K562 (cell line): ENCODE data around the gene COX4I2. TPM values are rescaled to one million over a fixed set of nuclear protein-coding genes. Genes with fewer than 3 reads are reported as not detected.

ENCODE experiments used
- CREM ChIP-seq: IDR thresholded peaks from 2 replicates; pipeline ENCODE4 v1.6.1; 2014; ENCODE audit warnings: antibody characterized with exemption, low read depth
- DACH1 ChIP-seq: fragments of 450-650 bp; IDR thresholded peaks from 2 replicates; pipeline ENCODE4 v1.6.1; 2018; ENCODE audit not compliant: partially characterized antibody
- EGR1 ChIP-seq: fragments of 450-650 bp; conservative IDR thresholded peaks from 2 replicates; pipeline ENCODE4 v1.6.1; 2017; ENCODE audit warnings: mild to moderate bottlenecking
- GABPA ChIP-seq: fragments of 200-800 bp; sonication (Bioruptor generic); conservative IDR thresholded peaks from 2 replicates; pipeline ENCODE4 v1.6.1; 2016; ENCODE audit warnings: low read depth, missing genetic modification characterization, missing compliant biosample characterization
- HDAC3 ChIP-seq: fragments of 450-650 bp; IDR thresholded peaks from 2 replicates; pipeline ENCODE4 v1.6.1; 2018; ENCODE audit warnings: borderline replicate concordance, mild to moderate bottlenecking, moderate library complexity; ENCODE audit not compliant: partially characterized antibody
- MEF2D ChIP-seq: conservative IDR thresholded peaks from 2 replicates; pipeline ENCODE4 v1.6.1; 2016; ENCODE audit warnings: low read depth, missing genetic modification characterization, missing compliant biosample characterization
- MTA3 ChIP-seq: fragments of 450-650 bp; formaldehyde crosslinking; IDR thresholded peaks from 2 replicates; pipeline ENCODE4 v1.6.1; 2017; ENCODE audit warnings: mild to moderate bottlenecking, borderline replicate concordance
- NR2C1 ChIP-seq, 2 experiments: fragments of 450-650 bp; IDR thresholded peaks; 2 replicates each; pipeline ENCODE4 v1.6.1; 2017; ENCODE audit warnings: mild to moderate bottlenecking in 2 of 2, antibody characterized with exemption in 1 of 2, inconsistent platforms in 1 of 2, missing compliant biosample characterization in 1 of 2, missing genetic modification characterization in 1 of 2
- NR2C2 ChIP-seq, 2 experiments: fragments of 200-800 bp in 1 of 2; sonication (Bioruptor generic) in 1 of 2; sonication (generic) in 1 of 2; formaldehyde crosslinking in 1 of 2; IDR thresholded peaks; 2 replicates each; pipeline versions ENCODE4 v1.6.1 to v1.8.0; 2016 to 2022; ENCODE audit warnings: mild to moderate bottlenecking in 1 of 2, missing compliant biosample characterization in 1 of 2, missing genetic modification characterization in 1 of 2, missing genetic modification reagents in 1 of 2
- POLR2AphosphoS5 ChIP-seq: IDR thresholded peaks from 2 replicates; pipeline ENCODE4 v1.6.1; 2011; ENCODE audit warnings: mild to moderate bottlenecking, low read depth, low read length, moderate library complexity; ENCODE audit not compliant: control insufficient read depth, insufficient read depth
- RBFOX2 ChIP-seq: fragments of 200-400 bp; formaldehyde crosslinking; IDR thresholded peaks from 2 replicates; pipeline ENCODE4 v1.6.1; 2017; ENCODE audit warnings: low read depth, mild to moderate bottlenecking, low read length, moderate library complexity
- RHOXF2B ChIP-seq: fragments of 250-450 bp; sonication (Bioruptor Pico); conservative IDR thresholded peaks from 2 replicates; pipeline ENCODE4 v1.5.1; 2021
- SAFB2 ChIP-seq: fragments of 200-400 bp; formaldehyde crosslinking; IDR thresholded peaks from 2 replicates; pipeline ENCODE4 v1.6.1; 2018; ENCODE audit warnings: borderline replicate concordance, low read length, low read depth, moderate library complexity; ENCODE audit not compliant: severe bottlenecking
- SMAD4 ChIP-seq: fragments of 250-450 bp; sonication (Bioruptor Pico); conservative IDR thresholded peaks from 2 replicates; pipeline ENCODE4 v1.8.0; 2021; ENCODE audit warnings: inconsistent platforms, mild to moderate bottlenecking, moderate library complexity
- SPI1 ChIP-seq: IDR thresholded peaks from 2 replicates; pipeline ENCODE4 v1.6.1; 2011; ENCODE audit warnings: low read depth, low read length, control low read depth, borderline replicate concordance
- TAF1 ChIP-seq: IDR thresholded peaks from 2 replicates; pipeline ENCODE4 v1.6.1; 2011; ENCODE audit warnings: mild to moderate bottlenecking, low read length, moderate library complexity; ENCODE audit not compliant: insufficient read depth, control insufficient read depth, severe bottlenecking; ENCODE audit errors: extremely low read depth
- TAL1 ChIP-seq: fragments of 450-650 bp; IDR thresholded peaks from 2 replicates; pipeline ENCODE4 v1.6.1; 2016; ENCODE audit warnings: mild to moderate bottlenecking
- THRAP3 ChIP-seq: fragments of 450-650 bp; IDR thresholded peaks from 2 replicates; pipeline ENCODE4 v1.6.1; 2016; ENCODE audit warnings: mild to moderate bottlenecking, inconsistent platforms, borderline replicate concordance
- U2AF1 ChIP-seq: fragments of 200-400 bp; formaldehyde crosslinking; optimal IDR thresholded peaks from 2 replicates; pipeline ENCODE3; 2017; ENCODE audit warnings: mild to moderate bottlenecking, low read depth, low read length, moderate library complexity
- polyA plus RNA-seq, 8 experiments: library from polyadenylated mRNA; depleted of rRNA in 4 of 8; stranded (reverse) in 5 of 8; unstranded in 3 of 8; fragments of >200 nt; fragmentation: Nextera tagmentation in 2 of 8; fragmentation: Illumina TruSeq in 1 of 8; extraction: Ambion mirVana in 2 of 8; extraction: Trizol in 1 of 8; gene quantifications; 2 replicates each; pipeline versions ENCODE4 v1.2.1 to v1.2.3, GENCODE V29; 2011 to 2014; ENCODE audit warnings: inconsistent platforms in 1 of 8, missing spikeins in 1 of 8
- total RNA-seq, 7 experiments: library from RNA; depleted of rRNA in 6 of 7; stranded (reverse); fragments of >200 nt in 6 of 7; fragmentation: Illumina TruSeq in 2 of 7; extraction: Trizol in 2 of 7; gene quantifications; 2 replicates each; pipeline versions ENCODE4 v1.2.1 to v1.2.3, GENCODE V29; 2011 to 2021; ENCODE audit warnings: low replicate concordance in 1 of 7
- TF ChIP-seq, protein P1 (sequence below): sonication (generic); formaldehyde crosslinking; IDR thresholded peaks from 2 replicates; pipeline ENCODE4 v1.8.0; 2023; ENCODE audit warnings: mild to moderate bottlenecking, missing genetic modification reagents
- TF ChIP-seq, protein P2 (sequence below), 2 experiments: fragments of 450-650 bp; IDR thresholded peaks; 2 replicates each; pipeline ENCODE4 v1.6.1; 2016

Gene COX4I2
- total and polyA plus RNA-seq, 9 of the 15 experiments (the other 6 are each of a cell fraction or from before 2014, with no cell fraction given) = not detected

DNA sequence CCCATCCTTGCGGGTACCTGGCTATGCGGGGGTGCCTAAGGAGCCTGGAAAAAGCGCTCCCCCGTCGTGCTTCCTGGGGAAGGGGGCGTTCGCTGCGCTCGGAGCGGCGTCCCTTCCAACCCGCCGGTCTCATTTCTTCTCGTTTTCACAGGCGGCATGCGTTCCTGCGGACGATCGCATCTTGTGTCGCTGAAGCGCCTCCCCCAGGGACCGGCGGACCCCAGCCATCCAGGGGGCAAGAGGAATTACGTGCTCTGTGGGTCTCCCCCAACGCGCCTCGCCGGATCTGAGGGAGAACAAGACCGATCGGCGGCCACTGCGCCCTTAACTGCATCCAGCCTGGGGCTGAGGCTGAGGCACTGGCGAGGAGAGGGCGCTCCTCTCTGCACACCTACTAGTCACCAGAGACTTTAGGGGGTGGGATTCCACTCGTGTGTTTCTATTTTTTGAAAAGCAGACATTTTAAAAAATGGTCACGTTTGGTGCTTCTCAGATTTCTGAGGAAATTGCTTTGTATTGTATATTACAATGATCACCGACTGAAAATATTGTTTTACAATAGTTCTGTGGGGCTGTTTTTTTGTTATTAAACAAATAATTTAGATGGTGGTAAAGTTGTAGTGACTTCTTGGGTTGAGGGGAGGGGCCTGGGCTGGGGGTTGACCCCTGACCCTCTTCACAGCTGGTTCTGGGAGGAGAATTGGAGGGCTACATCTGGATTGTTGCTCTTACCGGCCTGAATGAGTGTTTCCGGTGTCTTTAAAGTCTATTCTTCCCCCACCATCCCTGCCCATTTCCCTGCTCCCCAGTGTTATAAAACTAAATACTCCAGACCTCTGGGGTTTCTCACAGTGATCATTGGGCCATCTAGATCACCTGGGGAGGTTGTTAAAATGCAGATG is 31.6 kb upstream of the COX4I2 start (continued):
- TF ChIP-seq, protein P1, sequence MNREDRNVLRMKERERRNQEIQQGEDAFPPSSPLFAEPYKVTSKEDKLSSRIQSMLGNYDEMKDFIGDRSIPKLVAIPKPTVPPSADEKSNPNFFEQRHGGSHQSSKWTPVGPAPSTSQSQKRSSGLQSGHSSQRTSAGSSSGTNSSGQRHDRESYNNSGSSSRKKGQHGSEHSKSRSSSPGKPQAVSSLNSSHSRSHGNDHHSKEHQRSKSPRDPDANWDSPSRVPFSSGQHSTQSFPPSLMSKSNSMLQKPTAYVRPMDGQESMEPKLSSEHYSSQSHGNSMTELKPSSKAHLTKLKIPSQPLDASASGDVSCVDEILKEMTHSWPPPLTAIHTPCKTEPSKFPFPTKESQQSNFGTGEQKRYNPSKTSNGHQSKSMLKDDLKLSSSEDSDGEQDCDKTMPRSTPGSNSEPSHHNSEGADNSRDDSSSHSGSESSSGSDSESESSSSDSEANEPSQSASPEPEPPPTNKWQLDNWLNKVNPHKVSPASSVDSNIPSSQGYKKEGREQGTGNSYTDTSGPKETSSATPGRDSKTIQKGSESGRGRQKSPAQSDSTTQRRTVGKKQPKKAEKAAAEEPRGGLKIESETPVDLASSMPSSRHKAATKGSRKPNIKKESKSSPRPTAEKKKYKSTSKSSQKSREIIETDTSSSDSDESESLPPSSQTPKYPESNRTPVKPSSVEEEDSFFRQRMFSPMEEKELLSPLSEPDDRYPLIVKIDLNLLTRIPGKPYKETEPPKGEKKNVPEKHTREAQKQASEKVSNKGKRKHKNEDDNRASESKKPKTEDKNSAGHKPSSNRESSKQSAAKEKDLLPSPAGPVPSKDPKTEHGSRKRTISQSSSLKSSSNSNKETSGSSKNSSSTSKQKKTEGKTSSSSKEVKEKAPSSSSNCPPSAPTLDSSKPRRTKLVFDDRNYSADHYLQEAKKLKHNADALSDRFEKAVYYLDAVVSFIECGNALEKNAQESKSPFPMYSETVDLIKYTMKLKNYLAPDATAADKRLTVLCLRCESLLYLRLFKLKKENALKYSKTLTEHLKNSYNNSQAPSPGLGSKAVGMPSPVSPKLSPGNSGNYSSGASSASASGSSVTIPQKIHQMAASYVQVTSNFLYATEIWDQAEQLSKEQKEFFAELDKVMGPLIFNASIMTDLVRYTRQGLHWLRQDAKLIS = peak; percentile 0; the same call in 1 of the 2 replicates
- TF ChIP-seq POLR2AphosphoS5 (0 out of 2 replicates have a peak, but pooled peaks have one; percentile 31), DACH1 (peak; percentile 86), U2AF1 (peak; percentile 5), HDAC3 (peak; percentile 17), RHOXF2B (0 out of 2 replicates have a peak, but pooled peaks have one; percentile 51), SMAD4 (CRISPR knock-in tag) (no peak), GABPA (tag) (peak; percentile 42; the same call in 1 of the 2 replicates), CREM (no peak), EGR1 (peak; percentile 67; the same call in 1 of the 2 replicates), SAFB2 (no peak), THRAP3 (peak; percentile 61; the same call in 1 of the 2 replicates), MEF2D (tag) (no peak), RBFOX2 (peak; percentile 72), MTA3 (peak; percentile 23; the same call in 1 of the 2 replicates), TAL1 (no peak), NR2C2 (CRISPR knock-in tag; IDR thresholded peaks at IDR 0.05) (no peak), NR2C2 (tag; IDR thresholded peaks at IDR 0.05) (peak; percentile 82), TAF1 (peak; percentile 7), SPI1 (peak; percentile 6; the same call in 1 of the 2 replicates), NR2C1 (IDR thresholded peaks at IDR 0.05) (peak; percentile 91), NR2C1 (tag; IDR thresholded peaks at IDR 0.05) (peak; percentile 83)
- TF ChIP-seq, protein P2, sequence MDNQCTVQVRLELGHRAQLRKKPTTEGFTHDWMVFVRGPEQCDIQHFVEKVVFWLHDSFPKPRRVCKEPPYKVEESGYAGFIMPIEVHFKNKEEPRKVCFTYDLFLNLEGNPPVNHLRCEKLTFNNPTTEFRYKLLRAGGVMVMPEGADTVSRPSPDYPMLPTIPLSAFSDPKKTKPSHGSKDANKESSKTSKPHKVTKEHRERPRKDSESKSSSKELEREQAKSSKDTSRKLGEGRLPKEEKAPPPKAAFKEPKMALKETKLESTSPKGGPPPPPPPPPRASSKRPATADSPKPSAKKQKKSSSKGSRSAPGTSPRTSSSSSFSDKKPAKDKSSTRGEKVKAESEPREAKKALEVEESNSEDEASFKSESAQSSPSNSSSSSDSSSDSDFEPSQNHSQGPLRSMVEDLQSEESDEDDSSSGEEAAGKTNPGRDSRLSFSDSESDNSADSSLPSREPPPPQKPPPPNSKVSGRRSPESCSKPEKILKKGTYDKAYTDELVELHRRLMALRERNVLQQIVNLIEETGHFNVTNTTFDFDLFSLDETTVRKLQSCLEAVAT (IDR thresholded peaks at IDR 0.05) = 0 out of 4 replicates have a peak, but pooled peaks have one; percentile 34 to 38
